T follicular helper cell (primary cell): ENCODE measurements around the gene MUSK.

Source experiments
- DNase-seq: peaks from one replicate; pipeline ENCODE4 v3.0.0-alpha.2; 2020; ENCODE audit warnings: low read depth
- total RNA-seq, 2 experiments: gene quantifications; one replicate each; lab custom pipeline; 2026; lab: John Stamatoyannopoulos, UW

The MUSK gene
- 0 reads per million in 2 experiments for total RNA-seq

GRCh38 chr9:110668570-110669167, at the start of gene MUSK:
MUSK (plus strand) TSS chr9:110668791; CDS start chr9:110668905, 114 bp downstream.
- DNase-seq = no peak

GRCh38 chr9:110619831-110620230, 48.8 kb upstream of the MUSK start:
- no peak for DNase-seq

DNA sequence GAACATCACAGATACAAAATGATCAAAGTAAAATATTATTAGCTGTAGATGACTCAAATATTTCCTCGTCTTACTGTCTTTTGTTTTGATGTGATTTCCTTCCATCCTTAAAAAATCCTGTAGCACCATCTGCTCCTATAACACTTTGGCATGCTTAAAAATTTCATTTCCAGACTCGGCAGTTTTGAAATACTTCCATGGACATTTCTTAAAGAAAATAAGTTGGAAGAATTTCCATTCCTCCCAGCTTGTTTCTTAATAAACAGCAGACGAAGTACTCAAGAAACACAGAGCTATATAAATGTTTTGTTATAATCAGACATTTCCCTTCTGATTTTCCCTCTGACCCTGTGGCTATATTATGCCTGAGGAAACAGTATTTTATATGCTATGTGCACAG, 47.9 kb upstream of the MUSK start:
- DNase-seq = no peak

DNA sequence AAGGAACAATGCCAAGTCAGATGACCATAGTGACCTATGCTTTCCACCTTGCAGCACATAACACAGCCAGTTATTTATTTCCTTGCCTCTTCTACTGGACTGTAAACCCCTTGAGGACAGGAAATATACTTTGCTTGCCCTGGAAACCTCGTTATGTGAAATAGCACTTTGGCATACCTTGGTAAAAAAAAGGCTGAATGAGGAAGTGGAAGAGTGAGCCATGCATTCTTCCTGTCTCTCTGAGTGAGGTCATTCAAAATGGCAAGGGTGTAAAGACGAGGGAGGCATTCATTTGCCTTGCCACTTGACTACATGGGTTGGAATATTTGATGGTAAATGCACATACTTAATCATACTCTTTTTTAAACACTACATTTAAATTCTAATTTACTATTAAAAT, 46.2 kb upstream of the MUSK start:
- DNase-seq = no peak

GRCh38 chr9:110623462-110624025, 45.0 kb upstream of the MUSK start:
- DNase-seq = no peak

DNA sequence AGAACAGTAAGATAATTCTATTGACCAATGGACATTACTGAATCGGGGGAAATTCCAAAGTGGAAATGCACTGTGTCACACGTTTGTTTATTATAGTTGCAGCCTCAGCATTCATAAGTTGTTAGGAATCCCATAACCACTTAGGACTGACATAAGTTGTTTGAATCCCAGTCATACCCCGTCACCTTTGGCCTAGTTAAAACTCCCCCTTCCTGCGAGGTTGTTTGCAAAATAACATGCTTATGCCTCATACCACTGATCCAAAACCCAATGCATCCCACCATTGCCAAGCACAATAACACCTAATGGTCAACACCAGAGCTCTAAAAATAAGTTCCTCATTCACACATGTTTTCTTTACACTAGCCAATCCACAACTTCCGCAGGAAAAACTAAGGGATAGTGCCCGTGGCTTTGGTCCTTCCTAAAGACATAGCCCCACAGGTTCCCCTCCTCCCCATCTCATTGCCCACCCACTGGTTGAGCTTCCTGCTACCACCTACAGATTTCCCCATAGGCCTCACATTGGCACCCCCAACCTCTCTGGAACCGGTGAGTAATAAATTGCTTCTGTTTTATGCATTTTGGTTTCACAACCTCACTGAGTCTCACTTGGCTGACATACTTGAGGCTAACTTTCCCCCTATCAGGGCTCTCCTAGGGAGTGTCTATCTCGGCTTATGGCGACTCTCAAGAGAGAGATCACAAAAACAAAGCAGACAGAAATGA, 42.3 kb upstream of the MUSK start:
- DNase-seq = no peak

DNA sequence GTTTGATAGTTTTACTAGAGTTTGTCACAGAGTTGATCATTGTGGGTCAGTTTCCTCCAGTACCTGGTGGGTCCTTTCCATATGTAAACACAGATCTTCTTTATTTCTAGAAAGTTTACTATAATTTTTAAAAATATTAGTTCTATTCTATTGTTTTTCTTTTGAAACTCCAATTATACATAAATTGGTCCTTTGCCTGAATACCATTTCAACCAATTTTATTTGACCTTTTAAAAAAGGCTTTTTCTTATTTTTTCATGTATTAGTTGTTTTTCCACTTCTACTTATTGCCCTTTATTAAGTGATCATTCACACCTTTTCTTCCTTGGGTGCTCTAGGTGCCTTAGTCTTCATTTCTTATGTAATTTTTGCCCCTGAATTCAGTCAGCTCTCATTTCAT, 33.0 kb upstream of the MUSK start:
- DNase-seq = no peak

DNA sequence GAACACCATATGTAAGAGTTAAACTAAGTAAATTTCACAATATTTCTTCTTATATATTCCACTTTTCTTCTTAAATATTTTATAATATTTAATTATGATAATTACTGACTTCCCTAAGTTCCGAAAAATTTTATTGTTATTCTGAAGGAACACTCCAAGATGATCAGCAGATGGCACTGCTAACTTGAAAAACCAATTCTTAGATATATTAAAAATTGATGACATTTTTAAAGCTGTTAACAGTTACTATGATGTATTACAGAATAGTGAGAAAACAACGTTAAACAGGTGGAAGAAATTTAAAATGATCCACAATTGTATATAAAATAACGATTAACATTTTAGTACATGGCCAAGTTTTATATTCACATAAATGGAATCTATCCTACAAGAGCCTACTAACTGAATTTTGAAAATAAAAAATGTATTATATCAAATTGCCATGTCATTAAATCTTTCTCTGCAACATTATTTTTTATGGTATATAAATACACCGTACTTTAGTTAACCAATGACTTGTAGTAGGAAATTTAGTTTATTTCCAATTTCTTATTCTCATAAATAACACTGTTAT, 30.1 kb upstream of the MUSK start:
- DNase-seq = no peak

GRCh38 chr9:110640736-110641135, 27.9 kb upstream of the MUSK start:
- DNase-seq = no peak

DNA sequence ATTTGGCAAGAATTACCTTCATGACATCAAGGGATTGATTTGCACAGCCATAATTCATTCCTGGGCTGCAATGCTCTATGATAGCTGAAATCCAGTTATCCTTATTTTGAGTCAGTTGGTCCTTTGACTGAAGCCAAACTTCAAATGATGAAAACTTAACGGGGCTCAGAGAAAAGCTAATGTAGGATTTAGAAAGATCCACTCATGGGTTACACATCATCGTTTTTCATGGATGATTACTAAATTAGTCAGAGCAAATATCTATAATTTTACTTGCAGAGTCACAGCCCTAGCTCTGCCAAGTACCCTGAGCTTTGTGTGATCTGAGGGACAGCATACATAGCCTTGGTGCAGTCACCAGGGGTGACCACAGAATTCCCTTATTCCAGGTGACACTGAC, 27.3 kb upstream of the MUSK start:
- no peak for DNase-seq

DNA sequence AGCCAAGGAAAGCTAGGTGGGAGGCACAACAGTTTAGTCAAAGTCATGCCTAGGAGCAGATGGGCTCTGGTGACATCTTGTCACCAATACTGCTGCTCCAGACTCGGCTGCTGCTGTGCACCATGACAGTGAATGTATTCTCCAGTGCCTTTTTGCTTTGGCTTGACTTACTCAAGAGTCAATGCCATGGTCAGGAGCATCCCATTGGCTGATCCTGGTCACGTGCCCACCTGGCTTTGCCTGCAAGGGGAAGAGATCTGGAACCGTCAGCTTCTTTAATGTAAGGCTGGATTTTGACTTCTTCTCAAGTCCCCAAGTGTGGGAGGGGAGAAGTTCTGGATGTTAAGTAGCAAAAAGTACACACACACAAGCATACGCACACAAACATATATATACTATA, 19.9 kb upstream of the MUSK start:
- DNase-seq = no peak

- DNase-seq = no peak
Observed at GRCh38 chr9:110650261-110650660, 18.3 kb upstream of the MUSK start.

- DNase-seq = no peak
Observed at GRCh38 chr9:110650991-110651411, 17.6 kb upstream of the MUSK start.

GRCh38 chr9:110655754-110656641, 12.6 kb upstream of the MUSK start:
- no peak for DNase-seq

GRCh38 chr9:110659891-110660541, 8.6 kb upstream of the MUSK start:
- DNase-seq = no peak

DNA sequence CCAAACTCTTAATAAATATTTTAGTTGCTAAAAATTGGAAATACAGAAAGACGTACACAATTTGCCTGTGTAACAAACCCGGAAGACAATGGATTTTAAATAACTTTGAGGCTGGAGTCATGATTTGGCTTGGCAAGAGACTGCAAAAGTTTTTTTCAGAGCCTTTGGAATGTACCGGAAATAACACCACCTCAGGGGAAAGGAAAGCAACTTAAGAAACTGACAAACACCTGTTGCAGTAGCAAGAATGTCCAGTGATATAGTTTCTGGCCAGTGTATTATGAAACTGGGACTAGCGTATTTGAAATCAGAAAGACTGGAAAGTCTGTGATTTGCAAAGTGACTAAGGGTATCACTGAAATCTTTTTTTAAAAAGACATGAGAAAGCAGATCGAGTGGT, 842 bp downstream of the MUSK start:
- DNase-seq = no peak

- no peak for DNase-seq
Observed at GRCh38 chr9:110671849-110672248, 3.3 kb downstream of the MUSK start.

DNA sequence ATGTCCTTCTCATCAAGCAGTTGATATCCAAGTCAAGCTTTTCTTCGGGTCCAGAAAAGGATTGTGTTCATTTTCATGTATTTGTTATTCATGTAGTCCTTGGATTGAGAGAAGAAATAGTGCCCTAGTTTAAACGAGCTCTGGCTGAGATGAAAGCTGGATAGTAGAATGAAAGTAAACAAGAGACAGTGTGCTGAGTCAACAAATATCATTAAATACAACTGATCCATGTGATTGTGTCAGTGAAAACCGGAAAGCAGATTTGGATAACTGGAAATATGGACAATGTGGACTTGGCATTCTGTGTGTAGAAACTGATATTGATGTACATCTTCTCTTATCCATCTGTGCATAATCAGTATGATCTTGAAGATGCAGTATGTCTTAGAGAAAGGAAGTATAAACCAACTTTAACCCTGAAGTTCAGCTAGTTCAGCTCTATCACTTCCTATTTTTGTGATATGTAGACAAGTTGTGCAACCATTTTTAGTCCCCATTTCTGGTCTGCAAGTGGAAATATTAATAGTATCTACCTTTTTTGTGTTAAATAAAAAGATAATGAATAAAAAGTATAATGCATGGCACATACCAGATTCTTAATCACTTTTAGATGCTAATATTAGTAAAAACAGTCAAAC, 4.4 kb downstream of the MUSK start:
- DNase-seq = no peak

GRCh38 chr9:110687497-110687896, 18.9 kb downstream of the MUSK start:
- no peak for DNase-seq

DNA sequence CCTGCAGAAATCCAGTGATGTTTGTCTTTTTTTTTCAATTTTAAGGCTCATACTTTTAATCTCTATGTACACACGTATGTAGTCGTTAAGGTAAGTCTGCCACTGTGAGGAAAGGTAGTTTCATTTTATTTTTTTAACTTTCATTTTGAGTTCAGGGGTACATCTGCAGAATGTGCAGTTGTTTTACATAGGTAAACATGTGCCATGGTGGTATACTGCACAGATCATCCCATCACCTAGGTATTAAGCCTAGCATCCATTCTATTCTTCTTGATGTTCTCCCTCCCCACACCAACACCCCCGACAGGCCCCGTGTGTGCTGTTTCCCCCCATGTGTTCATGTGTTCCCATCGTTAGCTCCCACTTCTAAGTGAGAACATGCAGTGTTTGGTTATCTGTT, 19.7 kb downstream of the MUSK start:
- DNase-seq = no peak

- DNase-seq = no peak
Observed at GRCh38 chr9:110691002-110691549, 22.5 kb downstream of the MUSK start.
